NCI-H2081 treated with DMSO at 0.1 percent for 48 hours (cell line): ENCODE data around the gene PRCC.

Experiments
- DNase-seq: peaks from one replicate; lab custom pipeline; 2025; lab: John Stamatoyannopoulos, UW

PRCC gene

GRCh38 chr1:156814571-156815260, 47.4 kb downstream of the PRCC start:
- no peak for DNase-seq

GRCh38 chr1:156815307-156815826, 48.0 kb downstream of the PRCC start:
- no peak for DNase-seq

- no peak for DNase-seq
Observed at GRCh38 chr1:156815961-156816422, 48.7 kb downstream of the PRCC start.

- DNase-seq: no peak
Observed at GRCh38 chr1:156816561-156817328, 49.4 kb downstream of the PRCC start, which contains the start of gene SH2D2A. TSS of gene SH2D2A (minus strand) at chr1:156816848. CDS start at chr1:156816708, 140 bp downstream.

- no peak for DNase-seq
Observed at GRCh38 chr1:156821801-156822200, 54.5 kb downstream of the PRCC start.

- DNase-seq: no peak
Observed at GRCh38 chr1:156822680-156823079, 55.3 kb downstream of the PRCC start.

GRCh38 chr1:156823210-156823790, 56.0 kb downstream of the PRCC start:
- no peak for DNase-seq

DNA sequence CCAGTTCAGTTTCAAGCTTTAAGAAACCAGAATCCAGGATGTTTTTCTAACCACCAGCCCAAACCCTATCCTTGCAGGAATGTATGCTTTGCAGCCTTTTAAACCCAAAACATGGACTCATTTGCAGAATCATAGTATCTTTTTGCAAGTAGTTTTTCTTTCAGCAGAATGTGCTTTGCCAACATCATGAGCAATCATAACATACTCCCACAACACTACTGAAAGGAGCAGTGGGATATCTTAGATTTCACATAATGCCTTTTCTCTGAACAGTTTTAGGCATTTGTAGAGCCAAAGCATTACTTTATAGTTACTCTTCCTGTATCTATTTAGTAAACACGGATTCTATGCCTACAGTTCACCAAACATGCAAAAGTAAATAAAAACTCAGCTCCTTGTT, 59.3 kb downstream of the PRCC start:
- no peak for DNase-seq

- no peak for DNase-seq
Observed at GRCh38 chr1:156828400-156829124, 61.2 kb downstream of the PRCC start.

DNA sequence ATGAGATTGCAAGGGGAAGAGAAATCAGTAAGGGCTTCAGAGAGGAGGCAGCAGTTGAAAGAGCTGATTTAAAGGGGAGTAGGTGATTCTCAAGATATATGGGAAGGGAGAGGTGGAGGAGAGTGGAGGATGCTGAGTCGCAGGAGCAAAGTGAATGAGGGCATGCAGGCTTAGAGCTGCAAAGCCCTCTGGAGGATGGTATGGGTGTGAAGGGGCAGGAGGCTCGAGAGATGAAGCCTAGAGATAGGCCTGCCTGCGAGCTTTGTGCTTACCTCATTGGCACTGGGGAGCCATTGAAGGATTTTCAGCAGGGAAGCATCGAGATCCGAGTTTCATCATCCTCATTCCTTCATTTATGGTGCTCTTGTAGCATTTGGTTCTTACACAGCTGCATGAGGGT, 65.1 kb downstream of the PRCC start:
- DNase-seq: no peak

DNA sequence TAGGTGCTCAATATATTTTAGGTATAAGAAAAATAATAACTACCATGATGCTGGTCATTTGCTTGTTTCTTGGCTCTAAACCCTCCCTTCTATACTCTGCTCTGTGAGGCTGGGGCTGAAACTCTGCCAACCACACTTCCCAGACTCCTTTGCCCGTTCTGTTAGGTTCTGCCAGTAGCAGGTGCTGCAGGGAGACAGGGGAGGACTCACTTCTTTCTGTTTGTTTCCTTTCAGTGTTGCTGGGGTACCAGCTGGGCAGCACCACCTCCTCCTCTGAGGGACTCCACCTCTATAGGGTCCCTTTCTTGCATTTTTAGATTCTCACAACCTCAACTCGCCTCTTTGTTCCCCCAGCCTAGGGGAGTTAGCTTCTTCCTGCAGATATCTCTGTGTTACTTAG, 66.3 kb downstream of the PRCC start:
- no peak for DNase-seq

DNA sequence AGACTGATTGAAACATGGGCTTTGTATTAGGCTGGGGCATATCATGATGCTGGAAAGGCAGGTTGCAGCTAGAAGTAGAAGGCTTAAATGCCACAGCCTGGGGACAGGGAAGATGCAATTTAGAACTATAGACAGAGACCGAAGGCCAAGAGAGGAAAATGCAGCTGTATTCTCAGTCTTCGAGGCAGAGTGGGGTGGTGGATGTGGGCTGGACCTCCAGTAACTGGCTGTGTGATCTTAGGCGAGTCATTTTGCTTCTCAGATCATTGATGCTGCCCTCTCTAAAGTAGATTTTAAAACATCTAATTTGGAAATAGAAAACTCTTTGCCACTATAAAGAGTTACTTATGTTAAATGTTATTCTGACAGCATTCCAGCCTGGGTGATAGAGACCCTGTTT, 67.0 kb downstream of the PRCC start:
- DNase-seq: no peak

DNA sequence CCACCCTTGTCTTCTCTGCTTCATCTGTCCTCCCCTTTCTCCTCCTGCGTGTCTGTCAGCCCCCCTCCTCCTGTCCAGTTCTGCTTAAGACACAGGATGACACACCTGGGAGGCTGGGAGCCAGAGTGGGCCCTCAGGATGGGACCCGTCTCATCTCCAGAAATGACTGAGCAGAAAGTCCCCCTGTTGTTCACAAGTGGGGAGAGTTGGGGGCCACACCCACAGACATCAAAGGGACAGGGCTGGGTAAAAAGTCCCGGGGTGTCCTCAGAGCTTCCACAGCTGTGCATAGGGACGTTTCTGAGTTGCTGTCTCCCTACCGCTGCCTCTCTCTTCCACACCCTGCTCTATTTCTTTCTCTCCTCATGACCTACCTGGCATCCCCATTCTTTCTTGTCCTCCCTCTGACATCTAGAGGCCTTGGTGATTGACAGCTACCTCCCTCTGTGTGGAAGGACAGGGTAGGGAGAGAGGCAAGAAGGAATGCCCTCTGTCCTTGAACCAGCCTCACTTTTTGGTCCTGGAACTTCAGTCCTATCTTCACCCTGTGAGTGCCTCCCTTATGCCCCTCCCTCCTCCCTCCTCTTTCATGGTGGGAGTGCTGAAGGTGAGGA, 68.8 kb downstream of the PRCC start:
- no peak for DNase-seq

GRCh38 chr1:156836892-156837291, 69.6 kb downstream of the PRCC start:
- DNase-seq: no peak

DNA sequence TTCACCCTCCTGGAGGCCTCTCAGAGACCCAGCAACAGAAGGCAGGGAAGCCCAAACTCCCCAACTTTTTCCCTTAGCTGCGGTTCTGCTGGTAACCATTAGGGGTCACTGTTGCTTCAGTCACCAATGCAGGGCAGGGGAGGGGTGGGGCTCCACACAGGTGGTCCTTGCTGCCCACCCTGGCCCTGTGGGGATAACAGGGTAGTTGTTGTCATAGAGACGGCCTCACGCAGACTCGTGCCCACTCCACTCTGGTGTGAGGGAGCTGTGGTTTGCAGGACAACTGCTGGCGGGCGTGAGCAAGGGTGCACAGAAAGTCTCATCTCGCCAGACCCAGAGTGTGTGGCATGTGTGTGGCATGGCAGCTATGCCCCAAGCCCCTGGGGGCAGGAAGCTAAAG, 71.6 kb downstream of the PRCC start:
- DNase-seq: no peak

DNA sequence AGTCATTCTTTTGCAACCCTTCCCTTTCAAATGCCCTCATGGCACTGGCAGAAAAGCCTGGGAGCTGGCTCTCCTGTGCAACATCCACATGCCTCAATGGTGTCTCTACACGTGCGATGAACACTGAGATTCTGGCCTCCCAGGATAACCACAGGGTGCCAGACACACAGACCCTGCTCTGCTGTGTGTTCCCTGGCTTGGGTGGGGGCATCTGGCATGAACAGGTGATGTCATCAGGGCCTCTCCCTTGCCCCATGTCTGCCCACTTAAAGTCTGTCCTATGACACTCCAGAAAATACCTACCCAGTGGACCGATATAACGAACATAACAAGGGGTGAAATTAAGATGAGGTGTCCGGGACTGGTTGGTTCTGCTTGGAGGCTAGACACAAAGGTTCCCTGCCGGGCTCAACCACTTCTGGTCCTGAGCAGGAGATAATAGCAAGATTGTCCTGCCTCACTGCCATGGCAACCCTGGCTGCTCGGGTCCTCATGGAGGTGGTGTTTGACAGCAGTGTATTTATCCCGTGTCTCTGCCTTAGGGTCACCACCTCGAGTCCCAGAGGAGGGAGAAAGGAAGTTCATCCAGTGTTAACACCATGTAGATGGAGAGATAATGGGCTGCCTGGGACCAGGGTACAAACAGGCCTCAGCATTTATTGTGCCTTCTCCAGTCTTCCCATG, 72.2 kb downstream of the PRCC start:
- no peak for DNase-seq

DNA sequence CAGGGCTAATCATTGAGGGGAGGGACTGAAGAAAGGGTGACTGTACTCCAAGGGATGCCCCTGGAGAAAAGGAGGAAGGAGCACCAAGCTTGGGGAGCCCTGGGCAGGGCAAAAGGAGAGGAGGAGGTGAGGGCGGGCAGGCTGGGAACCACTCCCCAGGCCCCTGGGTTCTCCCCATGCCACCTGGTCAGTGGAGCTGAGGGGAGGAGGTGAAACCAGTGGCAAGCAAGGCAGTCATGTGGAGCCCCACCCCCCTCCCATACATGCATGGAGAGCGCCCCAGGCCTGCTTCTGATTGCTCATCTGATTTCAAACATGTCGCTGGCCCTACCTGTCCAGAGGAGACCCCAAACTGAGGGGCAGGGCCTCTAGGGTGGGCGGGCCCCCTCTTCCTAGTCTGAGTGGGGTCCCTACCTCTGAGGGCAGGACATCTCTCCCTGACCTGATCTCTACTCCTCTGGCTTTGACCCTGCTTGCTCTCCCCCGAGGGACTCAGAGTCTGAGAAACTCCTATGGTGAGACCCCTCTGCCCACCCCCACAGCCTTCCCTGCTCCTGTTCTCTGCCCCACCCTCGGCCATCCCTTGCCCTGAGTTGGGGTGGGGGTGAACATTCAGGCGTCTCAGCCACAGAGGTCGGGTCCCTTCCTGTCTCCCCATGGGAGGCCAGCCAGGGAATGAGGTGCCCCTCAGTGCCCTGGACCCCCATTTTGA, 73.0 kb downstream of the PRCC start:
- no peak for DNase-seq

DNA sequence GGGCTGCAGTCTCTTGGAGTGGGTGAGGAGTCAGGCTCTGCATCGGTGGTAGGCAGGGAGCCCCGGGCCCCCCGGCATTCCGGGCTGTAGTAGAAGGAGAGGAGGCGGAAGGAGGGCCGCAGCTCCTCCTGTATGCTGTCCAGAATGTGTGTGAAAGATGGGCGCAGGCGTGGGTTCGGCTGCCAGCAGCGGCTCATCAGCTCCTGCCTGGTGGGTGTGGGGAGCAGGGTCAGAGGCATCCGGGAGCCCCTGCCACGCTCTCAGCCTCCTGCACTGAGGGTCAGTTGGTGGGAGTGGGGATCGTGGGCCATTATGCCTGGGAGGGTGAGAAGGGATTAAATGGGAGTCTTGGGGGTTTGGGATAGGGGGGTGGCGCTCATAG, 73.6 kb downstream of the PRCC start:
- no peak for DNase-seq

DNA sequence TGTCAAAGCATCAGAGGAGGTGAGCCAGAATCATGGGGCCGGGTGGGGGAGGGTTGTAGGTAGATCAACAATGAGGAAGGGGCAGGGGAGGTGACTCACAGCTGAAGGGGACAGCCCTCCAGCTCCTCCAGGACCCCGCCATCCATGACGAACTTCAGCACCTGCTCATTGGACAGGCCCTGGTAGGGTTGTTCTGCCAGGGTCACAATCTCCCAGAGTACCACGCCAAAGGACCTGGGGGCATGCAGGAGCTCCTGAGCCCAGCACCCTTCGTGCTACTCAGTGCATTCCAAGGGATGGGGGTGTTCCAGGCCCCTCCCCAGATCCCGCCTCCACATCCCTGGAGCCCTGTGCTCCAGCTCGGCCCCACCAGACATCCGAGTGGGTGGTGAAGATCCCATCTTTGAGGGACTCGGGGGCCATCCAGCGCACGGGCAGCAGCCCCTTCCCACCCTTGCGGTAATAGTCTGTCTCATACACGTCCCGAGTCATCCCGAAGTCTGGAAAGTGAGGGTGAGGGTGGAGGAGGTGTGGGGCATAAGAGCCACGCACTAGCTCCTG, 74.0 kb downstream of the PRCC start:
- no peak for DNase-seq

DNA sequence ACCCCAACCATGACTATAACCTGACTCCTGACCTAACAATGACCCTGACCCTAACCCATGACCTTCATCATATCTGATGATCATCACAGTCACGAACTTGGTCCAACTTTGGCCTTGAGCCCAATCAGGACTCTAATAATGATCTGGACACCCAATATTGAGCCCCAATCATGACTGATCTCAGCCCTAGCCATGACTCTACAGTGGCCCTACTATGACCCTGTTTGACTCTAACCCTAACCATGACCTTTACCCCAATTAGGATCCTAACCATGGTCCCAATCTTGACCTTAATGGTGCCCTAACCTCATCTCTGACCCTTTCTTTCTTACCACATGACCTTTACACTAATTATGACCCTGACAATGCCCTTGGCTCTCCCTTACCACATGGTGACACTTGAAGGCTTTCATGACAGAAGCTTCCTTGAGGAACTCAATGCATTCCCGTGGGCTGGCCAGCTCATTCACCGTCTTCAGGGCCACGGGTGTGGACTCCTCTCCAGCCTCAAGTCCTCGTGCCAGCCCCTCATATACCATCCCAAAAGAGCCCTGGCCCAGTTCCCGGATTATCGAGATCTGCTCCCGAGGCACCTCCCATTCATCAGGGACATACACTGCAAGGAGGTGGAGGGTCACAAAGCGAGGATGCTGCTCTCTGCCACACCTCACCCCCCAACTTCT, 75.4 kb downstream of the PRCC start:
- DNase-seq: no peak
